H1 (cell line): Measurements from ENCODE around the gene LRRC15. TPM values are rescaled to one million over a fixed set of nuclear protein-coding genes. Genes with fewer than 3 reads are reported as not detected.

ENCODE experiments used
- CTCF ChIA-PET: fragments of 300-600 bp; sonication (Branson Sonifier 250); formaldehyde crosslinking; loops from one replicate; lab custom pipeline; 2021; ENCODE audit not compliant: partially characterized antibody; lab: Charles Lee
- POLR2A ChIA-PET: fragments of 300-600 bp; sonication (Branson Sonifier 250); formaldehyde crosslinking; loops from one replicate; lab custom pipeline; 2021; ENCODE audit warnings: inconsistent platforms; ENCODE audit not compliant: partially characterized antibody; lab: Charles Lee
- DNase-seq, 2 experiments: peaks; one replicate each; pipeline versions ENCODE4 v3.0.0 to v3.0.0-alpha.2; 2010 to 2022; ENCODE audit warnings: low spot score in 2 of 2, low read depth in 1 of 2, mixed read lengths in 1 of 2
- FAIRE-seq: peaks from 2 replicates; lab custom pipeline; 2011; peaks lifted over from hg19 to GRCh38; lab: Jason Lieb, UNC
- H2AFZ ChIP-seq: 2 replicates; pipeline ENCODE4 v1.8.1; 2012; ENCODE audit warnings: low read length, inconsistent platforms
- H2AK5ac ChIP-seq: 2 replicates; pipeline ENCODE4 v1.6.1; 2013; ENCODE audit warnings: low read depth, low read length
- H2BK120ac ChIP-seq: replicated peaks from 2 replicates; pipeline ENCODE3; 2013; ENCODE audit warnings: low read depth, low read length, inconsistent platforms
- H2BK12ac ChIP-seq: 2 replicates; pipeline ENCODE4 v1.6.1; 2013; ENCODE audit warnings: low read depth, low read length
- H2BK15ac ChIP-seq: 2 replicates; pipeline ENCODE4 v1.6.1; 2013; ENCODE audit warnings: low read length
- H2BK20ac ChIP-seq: 2 replicates; pipeline ENCODE4 v1.6.1; 2013; ENCODE audit warnings: low read length
- H2BK5ac ChIP-seq: 2 replicates; pipeline ENCODE4 v1.6.1; 2013; ENCODE audit warnings: low read depth, low read length
- H3K14ac ChIP-seq: 2 replicates; pipeline ENCODE4 v1.6.1; 2013; ENCODE audit warnings: inconsistent platforms; ENCODE audit not compliant: insufficient read length
- H3K18ac ChIP-seq: 2 replicates; pipeline ENCODE4 v1.6.1; 2013; ENCODE audit warnings: low read length; ENCODE audit errors: extremely low read depth
- H3K23ac ChIP-seq: 2 replicates; pipeline ENCODE4 v1.6.1; 2013; ENCODE audit warnings: inconsistent platforms; ENCODE audit not compliant: insufficient read length
- H3K23me2 ChIP-seq: 2 replicates; pipeline ENCODE4 v1.6.1; 2013; ENCODE audit warnings: low read depth, low read length
- H3K27ac ChIP-seq: 2 replicates; pipeline ENCODE4 v1.6.1; 2011; ENCODE audit warnings: low read depth, low read length, inconsistent platforms
- H3K27me3 ChIP-seq, 4 experiments: replicated peaks in 1 of 4; 1 replicate in 1 of 4; 2 replicates in 3 of 4; pipeline versions ENCODE4 v1.6.1 to v1.8.1; 2011 to 2013; ENCODE audit warnings: low read length in 3 of 4, mild to moderate bottlenecking in 3 of 4, inconsistent platforms in 2 of 4, mixed read lengths in 2 of 4, moderate library complexity in 1 of 4; ENCODE audit not compliant: control insufficient read depth in 3 of 4, insufficient read depth in 3 of 4; ENCODE audit errors: extremely low read depth in 1 of 4
- H3K36me3 ChIP-seq, 4 experiments: 2 replicates each; pipeline versions ENCODE4 v1.6.1 to v1.8.1; 2011 to 2013; ENCODE audit warnings: mild to moderate bottlenecking in 4 of 4, low read length in 3 of 4, moderate library complexity in 2 of 4, control low read depth in 1 of 4, inconsistent platforms in 1 of 4; ENCODE audit not compliant: insufficient read depth in 4 of 4, control insufficient read depth in 2 of 4
- H3K4ac ChIP-seq: replicated peaks from 2 replicates; pipeline ENCODE3; 2013; ENCODE audit warnings: low read length, low read depth, mixed read lengths, inconsistent platforms; ENCODE audit not compliant: insufficient read length
- H3K4me1 ChIP-seq, 4 experiments: replicated peaks in 1 of 4; 1 replicate in 1 of 4; 2 replicates in 3 of 4; pipeline versions ENCODE4 v1.6.1 to v1.8.1; 2011 to 2013; ENCODE audit warnings: low read length in 3 of 4, inconsistent platforms in 2 of 4, mixed read lengths in 1 of 4; ENCODE audit not compliant: insufficient read depth in 4 of 4, control insufficient read depth in 3 of 4
- H3K4me2 ChIP-seq, 2 experiments: 2 replicates each; pipeline versions ENCODE4 v1.6.1 to v1.8.1; 2011 to 2013; ENCODE audit warnings: low read depth in 2 of 2, low read length in 2 of 2, control low read depth in 1 of 2, inconsistent platforms in 1 of 2, mild to moderate bottlenecking in 1 of 2; ENCODE audit not compliant: insufficient read depth in 1 of 2
- H3K4me3 ChIP-seq, 4 experiments: fragments of 200-600, 300-600 bp in 1 of 4; sonication (generic), shearing (Covaris generic), sonication (Bioruptor Twin) in 1 of 4; 2 replicates each; pipeline versions ENCODE4 v1.5.1 to v1.8.1; 2011 to 2016; ENCODE audit warnings: low read length in 4 of 4, low read depth in 3 of 4, control low read depth in 2 of 4, inconsistent platforms in 2 of 4, mild to moderate bottlenecking in 2 of 4, mixed read lengths in 1 of 4, moderate library complexity in 1 of 4; ENCODE audit not compliant: insufficient read depth in 2 of 4; ENCODE audit errors: extremely low read depth in 1 of 4
- H3K56ac ChIP-seq: replicated peaks from 2 replicates; pipeline ENCODE3; 2013; ENCODE audit warnings: low read depth, mild to moderate bottlenecking, mixed read lengths, low read length, inconsistent platforms; ENCODE audit not compliant: insufficient read length
- H3K79me1 ChIP-seq: 2 replicates; pipeline ENCODE4 v1.6.1; 2013; ENCODE audit warnings: low read depth, low read length, control low read depth
- H3K79me2 ChIP-seq, 2 experiments: 2 replicates each; pipeline versions ENCODE4 v1.6.1 to v1.8.1; 2012 to 2013; ENCODE audit warnings: low read length in 2 of 2, mild to moderate bottlenecking in 2 of 2, inconsistent platforms in 1 of 2; ENCODE audit not compliant: insufficient read depth in 2 of 2, control insufficient read depth in 1 of 2
- H3K9ac ChIP-seq, 4 experiments: replicated peaks in 1 of 4; 1 replicate in 1 of 4; 2 replicates in 3 of 4; pipeline versions ENCODE4 v1.6.1 to v1.8.1; 2011 to 2013; ENCODE audit warnings: low read depth in 3 of 4, low read length in 3 of 4, control low read depth in 2 of 4, mild to moderate bottlenecking in 2 of 4, moderate library complexity in 2 of 4, inconsistent platforms in 1 of 4; ENCODE audit errors: extremely low read depth in 1 of 4
- H3K9me3 ChIP-seq, 2 experiments: 2 replicates each; pipeline versions ENCODE4 v1.6.1 to v1.8.1; 2012 to 2013; ENCODE audit warnings: mild to moderate bottlenecking in 2 of 2, moderate library complexity in 2 of 2, control low read depth in 1 of 2, inconsistent platforms in 1 of 2, low read depth in 1 of 2, low read length in 1 of 2, mixed read lengths in 1 of 2; ENCODE audit not compliant: insufficient read depth in 2 of 2
- H4K20me1 ChIP-seq, 2 experiments: replicated peaks in 1 of 2; 2 replicates each; pipeline versions ENCODE3 to v1.8.1; 2011 to 2013; ENCODE audit warnings: inconsistent platforms in 2 of 2, low read length in 2 of 2, mild to moderate bottlenecking in 1 of 2; ENCODE audit not compliant: insufficient read depth in 2 of 2, control insufficient read depth in 1 of 2
- H4K5ac ChIP-seq: 2 replicates; pipeline ENCODE4 v1.6.1; 2013; ENCODE audit warnings: low read length, low read depth, mixed read lengths, inconsistent platforms; ENCODE audit not compliant: insufficient read length
- H4K8ac ChIP-seq: 2 replicates; pipeline ENCODE4 v1.8.0; 2013; ENCODE audit warnings: mild to moderate bottlenecking, moderate library complexity, low read length, inconsistent platforms; ENCODE audit not compliant: insufficient read depth; ENCODE audit errors: extremely low read depth
- H4K91ac ChIP-seq: replicated peaks from 2 replicates; pipeline ENCODE3; 2013; ENCODE audit warnings: low read length, mixed read lengths, inconsistent platforms; ENCODE audit not compliant: insufficient read length
- CEBPB ChIP-seq: IDR thresholded peaks from 2 replicates; pipeline ENCODE4 v1.6.1; 2012; ENCODE audit warnings: low read depth, low read length
- WGBS, 2 experiments: shearing (Covaris generic) in 1 of 2; methylation state at CpG; one replicate each; pipeline versions ENCODE4 v1.1.6 to v1.1.7; 2013 to 2015; ENCODE audit warnings: low lambda C conversion rate in 2 of 2, mixed read lengths in 2 of 2, inconsistent platforms in 1 of 2, low coverage in 1 of 2, missing lambda C conversion rate in 1 of 2; ENCODE audit not compliant: insufficient replicate concordance in 2 of 2, insufficient coverage in 1 of 2, insufficient read length in 1 of 2; ENCODE audit errors: extremely low coverage in 1 of 2, missing lambda C conversion rate in 1 of 2; 5-methylcytosine and 5-hydroxymethylcytosine counted together
- polyA plus RNA-seq, 7 experiments: library from polyadenylated mRNA; depleted of rRNA in 3 of 7; stranded (reverse) in 5 of 7; unstranded in 2 of 7; fragments of >200 nt in 5 of 7; fragments of 200-250 nt in 2 of 7; gene quantifications; 1 replicate in 5 of 7; 2 replicates in 1 of 7; 4 replicates in 1 of 7; pipeline versions ENCODE4 v1.2.1 to v1.2.3, GENCODE V29; 2011 to 2013; ENCODE audit warnings: missing spikeins in 2 of 7, mixed read lengths in 2 of 7
- total RNA-seq: library from RNA; stranded (reverse); fragmentation: NEBNext Ultra II Directional; extraction: Animal tissue kit (Norgen Biotek cat#: 25700); gene quantifications from 2 replicates; pipeline ENCODE4 v1.2.1, GENCODE V29; 2021

LRRC15 gene
- total and polyA plus RNA-seq, 2 of the 8 experiments (the other 6 are each of a cell fraction or from before 2014, with no cell fraction given): 0.15 to 0.37 TPM

GRCh38 chr3:194330160-194330559, 39.4 kb downstream of the LRRC15 start:
- CTCF ChIA-PET: interaction anchor here (0.7 to 2.4 kb wide), 8 partner anchors 9 to 547 kb away, joined by 3 to 37 read pairs (median 4); no protein-coding TSS in a partner anchor
- no peak overlapping the region for H2BK120ac ChIP-seq
- H4K20me1 ChIP-seq: peaks cover 0 to 15% of the 10 kb centered on the region in 2 experiments
- no peak overlapping the region for H3K4me2 ChIP-seq
- H2BK12ac ChIP-seq: no peak overlapping the region
- no peak overlapping the region for H3K23ac ChIP-seq
- H3K36me3 ChIP-seq: no peaks in the 10 kb centered on the region; a peak in 1 of 8 replicates
- H2AFZ ChIP-seq: no peak overlapping the region
- H4K5ac ChIP-seq: no peak overlapping the region
- H2BK15ac ChIP-seq: no peak overlapping the region
- POLR2A ChIA-PET: interaction anchor here (1.5 kb wide), 1 partner anchor 67 kb away, joined by 3 read pairs; no protein-coding TSS in a partner anchor
- no peak for FAIRE-seq
- H3K4ac ChIP-seq: no peak overlapping the region
- no peak overlapping the region for H3K4me3 ChIP-seq
- no peak for DNase-seq
- WGBS, 2 experiments: 86% methylated on average over 10 of the region's 10 CpGs; no CpG with 5 or more reads in 1 of the 2 experiments
- no peak overlapping the region for H2BK20ac ChIP-seq
- H3K9ac ChIP-seq: no peak overlapping the region
- no peak overlapping the region for H3K27ac ChIP-seq
- H3K56ac ChIP-seq: no peak overlapping the region
- no peak overlapping the region; the same call in 1 of the 2 replicates for H2BK5ac ChIP-seq
- H2AK5ac ChIP-seq: no peak overlapping the region
- no peak overlapping the region for H4K8ac ChIP-seq
- peaks cover 0 to 24% (median 17%) of the 10 kb centered on the region in 4 experiments; a peak in 5 of 7 replicates for H3K27me3 ChIP-seq
- H3K79me1 ChIP-seq: peaks cover 10% of the 10 kb centered on the region
- H3K14ac ChIP-seq: no peak overlapping the region
- H4K91ac ChIP-seq: peak overlapping the region; percentile 7
- H3K4me1 ChIP-seq: peaks cover 0 to 2% (median 0%) of the 10 kb centered on the region in 4 experiments; a peak in 3 of 7 replicates
- H3K79me2 ChIP-seq: no peaks in the 10 kb centered on the region
- peaks cover 20% of the 10 kb centered on the region for H3K23me2 ChIP-seq
- no peak for TF ChIP-seq CEBPB
- no peak overlapping the region for H3K18ac ChIP-seq
- H3K9me3 ChIP-seq: peaks cover 0 to 13% of the 10 kb centered on the region in 2 experiments; a peak in 1 of 4 replicates
